HL-60 (cell line): Measurements from ENCODE around the gene PTPRD.
A peak's percentile ranks its signal among the peaks of the same experiment; 100 is the strongest.

Source experiments
- DNase-seq, 2 experiments: peaks; one replicate each; pipeline ENCODE4 v3.0.0-alpha.2; 2010 to 2020; ENCODE audit warnings: low read depth in 1 of 2, low spot score in 1 of 2
- H3K27ac ChIP-seq: fragments of 250-450 bp; sonication (Bioruptor Pico); replicated peaks from 2 replicates; pipeline ENCODE4 v1.5.1; 2020; ENCODE audit warnings: mild to moderate bottlenecking, moderate library complexity
- H3K27me3 ChIP-seq: fragments of 250-450 bp; sonication (Bioruptor Pico); 2 replicates; pipeline ENCODE4 v1.5.1; 2021; ENCODE audit warnings: mild to moderate bottlenecking, moderate library complexity; ENCODE audit not compliant: insufficient read depth, poor library complexity, severe bottlenecking
- H3K4me3 ChIP-seq: replicated peaks from 2 replicates; pipeline ENCODE4 v1.5.1; 2011; ENCODE audit warnings: mild to moderate bottlenecking, control low read depth, low read length; ENCODE audit not compliant: insufficient read depth
- CTCF ChIP-seq: IDR thresholded peaks from one replicate; pipeline ENCODE4 v1.5.1; 2011; ENCODE audit warnings: low read length, control low read depth, inconsistent platforms; ENCODE audit not compliant: insufficient read depth
- GABPA ChIP-seq: IDR thresholded peaks from 2 replicates; pipeline ENCODE4 v1.6.1; 2012; ENCODE audit warnings: low read depth
- POLR2AphosphoS5 ChIP-seq: IDR thresholded peaks from 2 replicates; pipeline ENCODE4 v1.6.1; 2012; ENCODE audit warnings: low read depth
- SPI1 ChIP-seq: IDR thresholded peaks from 2 replicates; pipeline ENCODE4 v1.6.1; 2012; ENCODE audit warnings: low read depth, mild to moderate bottlenecking, borderline replicate concordance
- TF ChIP-seq, protein P1 (sequence below): IDR thresholded peaks from 2 replicates; pipeline ENCODE4 v1.6.1; 2012; ENCODE audit warnings: low read depth; ENCODE audit not compliant: insufficient replicate concordance

Gene PTPRD

GRCh38 chr9:10003047-10003446 lies 609.8 kb downstream of the PTPRD start:
- H3K27me3 ChIP-seq = no peaks in the 10 kb centered on the region
- no peak overlapping the region for H3K4me3 ChIP-seq
- DNase-seq = no peak
- H3K27ac ChIP-seq = no peak overlapping the region
- TF ChIP-seq POLR2AphosphoS5 (no peak), GABPA (no peak), CTCF (no peak), SPI1 (0 out of 2 replicates have a peak, but pooled peaks have one; percentile 17)
- TF ChIP-seq, protein P1, sequence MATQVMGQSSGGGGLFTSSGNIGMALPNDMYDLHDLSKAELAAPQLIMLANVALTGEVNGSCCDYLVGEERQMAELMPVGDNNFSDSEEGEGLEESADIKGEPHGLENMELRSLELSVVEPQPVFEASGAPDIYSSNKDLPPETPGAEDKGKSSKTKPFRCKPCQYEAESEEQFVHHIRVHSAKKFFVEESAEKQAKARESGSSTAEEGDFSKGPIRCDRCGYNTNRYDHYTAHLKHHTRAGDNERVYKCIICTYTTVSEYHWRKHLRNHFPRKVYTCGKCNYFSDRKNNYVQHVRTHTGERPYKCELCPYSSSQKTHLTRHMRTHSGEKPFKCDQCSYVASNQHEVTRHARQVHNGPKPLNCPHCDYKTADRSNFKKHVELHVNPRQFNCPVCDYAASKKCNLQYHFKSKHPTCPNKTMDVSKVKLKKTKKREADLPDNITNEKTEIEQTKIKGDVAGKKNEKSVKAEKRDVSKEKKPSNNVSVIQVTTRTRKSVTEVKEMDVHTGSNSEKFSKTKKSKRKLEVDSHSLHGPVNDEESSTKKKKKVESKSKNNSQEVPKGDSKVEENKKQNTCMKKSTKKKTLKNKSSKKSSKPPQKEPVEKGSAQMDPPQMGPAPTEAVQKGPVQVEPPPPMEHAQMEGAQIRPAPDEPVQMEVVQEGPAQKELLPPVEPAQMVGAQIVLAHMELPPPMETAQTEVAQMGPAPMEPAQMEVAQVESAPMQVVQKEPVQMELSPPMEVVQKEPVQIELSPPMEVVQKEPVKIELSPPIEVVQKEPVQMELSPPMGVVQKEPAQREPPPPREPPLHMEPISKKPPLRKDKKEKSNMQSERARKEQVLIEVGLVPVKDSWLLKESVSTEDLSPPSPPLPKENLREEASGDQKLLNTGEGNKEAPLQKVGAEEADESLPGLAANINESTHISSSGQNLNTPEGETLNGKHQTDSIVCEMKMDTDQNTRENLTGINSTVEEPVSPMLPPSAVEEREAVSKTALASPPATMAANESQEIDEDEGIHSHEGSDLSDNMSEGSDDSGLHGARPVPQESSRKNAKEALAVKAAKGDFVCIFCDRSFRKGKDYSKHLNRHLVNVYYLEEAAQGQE = no peak

- H3K27me3 ChIP-seq = no peaks in the 10 kb centered on the region
- no peak overlapping the region for H3K27ac ChIP-seq
- TF ChIP-seq POLR2AphosphoS5 (no peak), SPI1 (no peak), GABPA (no peak), CTCF (no peak)
- TF ChIP-seq, protein P1 = no peak
- no peak overlapping the region for H3K4me3 ChIP-seq
- DNase-seq = no peak
Observed at GRCh38 chr9:10000669-10001068, 612.1 kb downstream of the PTPRD start.

- Histone ChIP-seq H3K27ac (no peak overlapping the region), H3K27me3 (no peaks in the 10 kb centered on the region), H3K4me3 (no peak overlapping the region)
- no peak for DNase-seq
- TF ChIP-seq CTCF (peak; percentile 12), POLR2AphosphoS5 (no peak), SPI1 (peak; percentile 21; the same call in 1 of the 2 replicates), GABPA (no peak)
- TF ChIP-seq, protein P1 = no peak
Observed at GRCh38 chr9:9998491-9999287, 614.1 kb downstream of the PTPRD start.
